ENCODE data around the gene EPB41L2.

EPB41L2 gene

GRCh38 chr6:130841128-130841728 is 221.8 kb downstream of the EPB41L2 start:
- DNase-seq (ENCODE audit: low spot score in 2 of 2) (no peak), ATAC-seq (no peak)
- no peaks in the 10 kb centered on the region for H3K4me1 Mint-ChIP-seq
- no peak overlapping the region for H3K27ac Mint-ChIP-seq
- no peaks in the 10 kb centered on the region for H3K9me3 Mint-ChIP-seq
- H3K36me3 Mint-ChIP-seq, result no peaks in the 10 kb centered on the region
- no peak overlapping the region for H3K4me3 Mint-ChIP-seq

- no peak for ATAC-seq
- Mint-ChIP-seq H3K9me3 (no peaks in the 10 kb centered on the region), H3K36me3 (no peaks in the 10 kb centered on the region)
These were observed 223.0 kb downstream of the EPB41L2 start for GRCh38 chr6:130840050-130840449.

GRCh38 chr6:130839379-130839778 is 223.7 kb downstream of the EPB41L2 start:
- DNase-seq (ENCODE audit: low spot score in 2 of 2) (no peak), ATAC-seq (no peak)
- Mint-ChIP-seq H3K36me3 (no peaks in the 10 kb centered on the region), H3K4me1 (no peaks in the 10 kb centered on the region), H3K27ac (no peak overlapping the region), H3K4me3 (no peak overlapping the region), H3K9me3 (no peaks in the 10 kb centered on the region)

More at GRCh38 chr6:130840050-130840449, 223.0 kb downstream of the EPB41L2 start:
- no peak for DNase-seq (ENCODE audit: low spot score in 2 of 2)
- Mint-ChIP-seq H3K4me1 (no peaks in the 10 kb centered on the region), H3K27ac (no peak overlapping the region), H3K4me3 (no peak overlapping the region)

GRCh38 chr6:130838951-130839350 is 224.1 kb downstream of the EPB41L2 start:
- DNase-seq (ENCODE audit: low spot score in 2 of 2), result no peak
- H3K9me3 Mint-ChIP-seq, result no peaks in the 10 kb centered on the region
- H3K36me3 Mint-ChIP-seq, result no peaks in the 10 kb centered on the region
- H3K4me1 Mint-ChIP-seq, result no peaks in the 10 kb centered on the region
- no peak overlapping the region for H3K4me3 Mint-ChIP-seq
- ATAC-seq, result no peak
- H3K27ac Mint-ChIP-seq, result no peak overlapping the region

- Mint-ChIP-seq H3K36me3 (no peaks in the 10 kb centered on the region), H3K4me1 (no peaks in the 10 kb centered on the region), H3K27ac (no peak overlapping the region), H3K9me3 (no peaks in the 10 kb centered on the region), H3K4me3 (no peak overlapping the region)
- ATAC-seq (no peak), DNase-seq (ENCODE audit: low spot score in 2 of 2) (no peak)
These were observed 224.7 kb downstream of the EPB41L2 start for GRCh38 chr6:130838250-130838860.

- ATAC-seq (no peak), DNase-seq (ENCODE audit: low spot score in 2 of 2) (no peak)
- H3K27ac Mint-ChIP-seq, result no peak overlapping the region
- H3K36me3 Mint-ChIP-seq, result no peaks in the 10 kb centered on the region
- H3K4me3 Mint-ChIP-seq, result no peak overlapping the region
- no peaks in the 10 kb centered on the region for H3K9me3 Mint-ChIP-seq
- no peaks in the 10 kb centered on the region for H3K4me1 Mint-ChIP-seq
These were observed 226.0 kb downstream of the EPB41L2 start for GRCh38 chr6:130837067-130837466.

- DNase-seq (ENCODE audit: low spot score in 2 of 2) (no peak), ATAC-seq (no peak)
- Mint-ChIP-seq H3K9me3 (no peaks in the 10 kb centered on the region), H3K4me3 (no peak overlapping the region), H3K36me3 (no peaks in the 10 kb centered on the region), H3K4me1 (no peaks in the 10 kb centered on the region), H3K27ac (no peak overlapping the region)
These were observed 226.9 kb downstream of the EPB41L2 start for GRCh38 chr6:130836055-130836640.

GRCh38 chr6:130834482-130835251 is 228.4 kb downstream of the EPB41L2 start:
- H3K36me3 Mint-ChIP-seq, result no peaks in the 10 kb centered on the region
- no peak overlapping the region for H3K27ac Mint-ChIP-seq
- no peak for DNase-seq (ENCODE audit: low spot score in 2 of 2)

GRCh38 chr6:130833569-130833968 is 229.5 kb downstream of the EPB41L2 start:
- H3K4me1 Mint-ChIP-seq, result no peaks in the 10 kb centered on the region
- H3K27ac Mint-ChIP-seq, result no peak overlapping the region
- H3K4me3 Mint-ChIP-seq, result no peak overlapping the region
- no peak for ATAC-seq
- H3K36me3 Mint-ChIP-seq, result no peaks in the 10 kb centered on the region
- DNase-seq (ENCODE audit: low spot score in 2 of 2), result no peak
- H3K9me3 Mint-ChIP-seq, result no peaks in the 10 kb centered on the region

More at GRCh38 chr6:130834482-130835251, 228.4 kb downstream of the EPB41L2 start:
- Mint-ChIP-seq H3K9me3 (no peaks in the 10 kb centered on the region), H3K4me3 (no peak overlapping the region), H3K4me1 (no peaks in the 10 kb centered on the region)
- ATAC-seq, result no peak

- Mint-ChIP-seq H3K4me3 (no peak overlapping the region), H3K36me3 (no peaks in the 10 kb centered on the region), H3K4me1 (no peaks in the 10 kb centered on the region), H3K27ac (no peak overlapping the region), H3K9me3 (no peaks in the 10 kb centered on the region)
- ATAC-seq (no peak), DNase-seq (ENCODE audit: low spot score in 2 of 2) (no peak)
These were observed 231.4 kb downstream of the EPB41L2 start for GRCh38 chr6:130831607-130832006.

GRCh38 chr6:130829333-130829910 is 233.6 kb downstream of the EPB41L2 start:
- DNase-seq (ENCODE audit: low spot score in 2 of 2), result no peak
- no peaks in the 10 kb centered on the region for H3K9me3 Mint-ChIP-seq
- H3K36me3 Mint-ChIP-seq, result no peaks in the 10 kb centered on the region
- no peak overlapping the region for H3K27ac Mint-ChIP-seq
- H3K4me1 Mint-ChIP-seq, result peaks cover 8% of the 10 kb centered on the region
- H3K4me3 Mint-ChIP-seq, result no peak overlapping the region
- no peak for ATAC-seq

GRCh38 chr6:130827247-130828149 is 235.5 kb downstream of the EPB41L2 start, which contains the start of gene SMLR1:
Gene SMLR1, plus strand, starts transcription at chr6:130827406. Its CDS starts 8 bp downstream, at chr6:130827414.
- no peaks in the 10 kb centered on the region for H3K36me3 Mint-ChIP-seq
- H3K9me3 Mint-ChIP-seq, result no peaks in the 10 kb centered on the region
- DNase-seq (ENCODE audit: low spot score in 2 of 2) (no peak), ATAC-seq (no peak)
- no peak within 1 kb of the TSS for H3K27ac Mint-ChIP-seq
- peaks cover 8% of the 10 kb centered on the region for H3K4me1 Mint-ChIP-seq
- no peak within 1 kb of the TSS for H3K4me3 Mint-ChIP-seq

- H3K36me3 Mint-ChIP-seq, result no peaks in the 10 kb centered on the region
- H3K4me1 Mint-ChIP-seq, result peaks cover 8% of the 10 kb centered on the region
- no peaks in the 10 kb centered on the region for H3K9me3 Mint-ChIP-seq
- DNase-seq (ENCODE audit: low spot score in 2 of 2) (no peak), ATAC-seq (no peak)
- no peak overlapping the region for H3K4me3 Mint-ChIP-seq
- no peak overlapping the region for H3K27ac Mint-ChIP-seq
These were observed 236.4 kb downstream of the EPB41L2 start for GRCh38 chr6:130826442-130827246.
